Uterus (tissue), 2 donors: Measurements from ENCODE around the gene PTPRM.

Source experiments
- CTCF ChIP-seq, 4 experiments: fragments of 200-600 bp in 2 of 4; fragments of 450-650 bp in 2 of 4; sonication (generic) in 2 of 4; IDR thresholded peaks; one replicate each; pipeline ENCODE4 v1.5.1; 2016 to 2019; ENCODE audit warnings: antibody characterized with exemption in 4 of 4, mild to moderate bottlenecking in 2 of 4, moderate library complexity in 1 of 4
- POLR2A ChIP-seq, 2 donors: fragments of 450-650 bp; IDR thresholded peaks; one replicate each; pipeline ENCODE4 v1.6.1; 2016; ENCODE audit warnings: antibody characterized with exemption in 2 of 2, mild to moderate bottlenecking in 1 of 2, moderate library complexity in 1 of 2

DNA sequence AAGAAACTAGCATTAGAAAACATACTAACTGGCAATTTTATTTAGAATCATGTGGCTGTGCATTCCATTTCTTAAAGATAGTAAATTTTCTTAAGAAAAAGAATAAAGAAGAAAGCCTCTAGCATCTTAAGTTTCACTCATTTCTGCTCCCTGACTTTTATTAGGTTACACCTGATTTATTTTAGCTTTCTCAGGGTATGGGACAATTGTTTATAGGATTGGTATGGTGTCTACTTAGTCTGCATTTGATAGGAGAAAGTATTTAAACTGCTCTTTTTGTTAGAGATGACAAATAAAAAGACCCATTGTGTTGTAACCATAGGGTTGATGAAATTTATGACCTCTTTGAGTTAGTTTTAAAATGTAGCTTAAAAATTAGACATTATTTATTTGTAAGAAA is 115.2 kb downstream of the PTPRM start:
- TF ChIP-seq CTCF (IDR thresholded peaks at IDR 0.05): no peak
- TF ChIP-seq POLR2A (IDR thresholded peaks at IDR 0.05): no peak
